ENCODE data around the gene MORN3. TPM values are rescaled to one million over a fixed set of nuclear protein-coding genes. Genes with fewer than 3 reads are reported as not detected.

Gene MORN3
- total and polyA plus RNA-seq, 9 of the 15 experiments (the other 6 are each of a cell fraction or from before 2014, with no cell fraction given): 0.09 to 0.27 (median 0.20) TPM

- TF ChIP-seq RREB1 (CRISPR knock-in tag; IDR thresholded peaks at IDR 0.05): no peak; the same call in 1 of the 2 replicates
- no peak for TF ChIP-seq LARP7 (IDR thresholded peaks at IDR 0.05)
- TF ChIP-seq, protein P1, sequence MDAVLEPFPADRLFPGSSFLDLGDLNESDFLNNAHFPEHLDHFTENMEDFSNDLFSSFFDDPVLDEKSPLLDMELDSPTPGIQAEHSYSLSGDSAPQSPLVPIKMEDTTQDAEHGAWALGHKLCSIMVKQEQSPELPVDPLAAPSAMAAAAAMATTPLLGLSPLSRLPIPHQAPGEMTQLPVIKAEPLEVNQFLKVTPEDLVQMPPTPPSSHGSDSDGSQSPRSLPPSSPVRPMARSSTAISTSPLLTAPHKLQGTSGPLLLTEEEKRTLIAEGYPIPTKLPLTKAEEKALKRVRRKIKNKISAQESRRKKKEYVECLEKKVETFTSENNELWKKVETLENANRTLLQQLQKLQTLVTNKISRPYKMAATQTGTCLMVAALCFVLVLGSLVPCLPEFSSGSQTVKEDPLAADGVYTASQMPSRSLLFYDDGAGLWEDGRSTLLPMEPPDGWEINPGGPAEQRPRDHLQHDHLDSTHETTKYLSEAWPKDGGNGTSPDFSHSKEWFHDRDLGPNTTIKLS (IDR thresholded peaks at IDR 0.05; ENCODE audit: borderline replicate concordance, low read depth): no peak
- TF ChIP-seq ZBTB34 (CRISPR knock-in tag; IDR thresholded peaks at IDR 0.05): no peak
- TF ChIP-seq ZBTB11 (CRISPR knock-in tag; IDR thresholded peaks at IDR 0.05): 0 out of 6 replicates have a peak, but pooled peaks of 1 of the 3 experiments have one; percentile 14
- no peak for TF ChIP-seq RB1 (IDR thresholded peaks at IDR 0.05; ENCODE audit: low read depth)
- TF ChIP-seq ZNF347 (CRISPR knock-in tag; IDR thresholded peaks at IDR 0.05; ENCODE audit: low read depth): no peak
- TF ChIP-seq, protein P2, sequence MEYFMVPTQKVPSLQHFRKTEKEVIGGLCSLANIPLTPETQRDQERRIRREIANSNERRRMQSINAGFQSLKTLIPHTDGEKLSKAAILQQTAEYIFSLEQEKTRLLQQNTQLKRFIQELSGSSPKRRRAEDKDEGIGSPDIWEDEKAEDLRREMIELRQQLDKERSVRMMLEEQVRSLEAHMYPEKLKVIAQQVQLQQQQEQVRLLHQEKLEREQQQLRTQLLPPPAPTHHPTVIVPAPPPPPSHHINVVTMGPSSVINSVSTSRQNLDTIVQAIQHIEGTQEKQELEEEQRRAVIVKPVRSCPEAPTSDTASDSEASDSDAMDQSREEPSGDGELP (CRISPR knock-in tag; IDR thresholded peaks at IDR 0.05; ENCODE audit: borderline replicate concordance): peak; percentile 98
- no peak for TF ChIP-seq NFYB (IDR thresholded peaks at IDR 0.05; ENCODE audit: extremely low read depth, insufficient read length)
- no peak for TF ChIP-seq DIDO1 (tag; IDR thresholded peaks at IDR 0.05; ENCODE audit: low read depth)
- TF ChIP-seq ASH1L (IDR thresholded peaks at IDR 0.05; ENCODE audit: borderline replicate concordance, low read depth, partially characterized antibody): no peak
- no peak for TF ChIP-seq PHB2 (IDR thresholded peaks at IDR 0.05; ENCODE audit: low read depth)
- TF ChIP-seq MYNN (IDR thresholded peaks at IDR 0.05): no peak
- TF ChIP-seq MYNN (CRISPR knock-in tag; IDR thresholded peaks at IDR 0.05): no peak
- TF ChIP-seq DPF2 (IDR thresholded peaks at IDR 0.05): no peak
- no peak for TF ChIP-seq EZH2 (IDR thresholded peaks at IDR 0.05; ENCODE audit: borderline replicate concordance, low read depth, low read length)
Observed at GRCh38 chr12:121712190-121712460, 42.7 kb upstream of the MORN3 start (continued).
